ENCODE results near the gene MYO1E.
A peak's percentile ranks its signal among the peaks of the same experiment; 100 is the strongest.
"Not testable (repeated sequence)": the region's sequence is repeated elsewhere in the genome, so short reads cannot be mapped to it uniquely, and the experiment has no call there.

The MYO1E gene

GRCh38 chr15:59127255-59127654 is 245.4 kb downstream of the MYO1E start:
- DNase-seq (ENCODE audit: low read depth) = not testable (repeated sequence)

- DNase-seq (ENCODE audit: low read depth) = not testable (repeated sequence)
Observed at GRCh38 chr15:59125683-59126082, 247.0 kb downstream of the MYO1E start.

- DNase-seq (ENCODE audit: low read depth) = no peak
Observed at GRCh38 chr15:59124261-59124660, 248.4 kb downstream of the MYO1E start.

- no peak for DNase-seq (ENCODE audit: low read depth)
Observed at GRCh38 chr15:59120937-59121336, 251.7 kb downstream of the MYO1E start.

- DNase-seq (ENCODE audit: low read depth) = no peak
Observed at GRCh38 chr15:59119625-59120024, 253.0 kb downstream of the MYO1E start.

- no peak for DNase-seq (ENCODE audit: low read depth)
Observed at GRCh38 chr15:59116771-59117170, 255.9 kb downstream of the MYO1E start.

GRCh38 chr15:59116141-59116540 is 256.5 kb downstream of the MYO1E start:
- DNase-seq (ENCODE audit: low read depth) = peak; percentile 40

GRCh38 chr15:59115047-59115446 is 257.6 kb downstream of the MYO1E start:
- no peak for DNase-seq (ENCODE audit: low read depth)

- no peak for DNase-seq (ENCODE audit: low read depth)
Observed at GRCh38 chr15:59111251-59111650, 261.4 kb downstream of the MYO1E start.

- no peak for DNase-seq (ENCODE audit: low read depth)
Observed at GRCh38 chr15:59105854-59106253, 266.8 kb downstream of the MYO1E start.

- DNase-seq (ENCODE audit: low read depth) = peak; percentile 81
Observed at GRCh38 chr15:59104912-59105732, 267.5 kb downstream of the MYO1E start, which contains the start of gene CCNB2. Gene CCNB2 (plus strand): TSS chr15:59105146. CDS start chr15:59105269, 123 bp downstream.

GRCh38 chr15:59104602-59104911 is 268.1 kb downstream of the MYO1E start:
- no peak for DNase-seq (ENCODE audit: low read depth)

GRCh38 chr15:59099162-59099685 is 273.4 kb downstream of the MYO1E start:
- DNase-seq (ENCODE audit: low read depth) = no peak

GRCh38 chr15:59096429-59096828 is 276.2 kb downstream of the MYO1E start:
- no peak for DNase-seq (ENCODE audit: low read depth)

GRCh38 chr15:59094077-59094476 is 278.6 kb downstream of the MYO1E start:
- no peak for DNase-seq (ENCODE audit: low read depth)

- no peak for DNase-seq (ENCODE audit: low read depth)
Observed at GRCh38 chr15:59087731-59088130, 284.9 kb downstream of the MYO1E start.

All from GM04504 (cell line).